ENCODE results near the gene MYF5.
"Not testable (repeated sequence)": the region's sequence is repeated elsewhere in the genome, so short reads cannot be mapped to it uniquely, and the experiment has no call there.

Gene MYF5

DNA sequence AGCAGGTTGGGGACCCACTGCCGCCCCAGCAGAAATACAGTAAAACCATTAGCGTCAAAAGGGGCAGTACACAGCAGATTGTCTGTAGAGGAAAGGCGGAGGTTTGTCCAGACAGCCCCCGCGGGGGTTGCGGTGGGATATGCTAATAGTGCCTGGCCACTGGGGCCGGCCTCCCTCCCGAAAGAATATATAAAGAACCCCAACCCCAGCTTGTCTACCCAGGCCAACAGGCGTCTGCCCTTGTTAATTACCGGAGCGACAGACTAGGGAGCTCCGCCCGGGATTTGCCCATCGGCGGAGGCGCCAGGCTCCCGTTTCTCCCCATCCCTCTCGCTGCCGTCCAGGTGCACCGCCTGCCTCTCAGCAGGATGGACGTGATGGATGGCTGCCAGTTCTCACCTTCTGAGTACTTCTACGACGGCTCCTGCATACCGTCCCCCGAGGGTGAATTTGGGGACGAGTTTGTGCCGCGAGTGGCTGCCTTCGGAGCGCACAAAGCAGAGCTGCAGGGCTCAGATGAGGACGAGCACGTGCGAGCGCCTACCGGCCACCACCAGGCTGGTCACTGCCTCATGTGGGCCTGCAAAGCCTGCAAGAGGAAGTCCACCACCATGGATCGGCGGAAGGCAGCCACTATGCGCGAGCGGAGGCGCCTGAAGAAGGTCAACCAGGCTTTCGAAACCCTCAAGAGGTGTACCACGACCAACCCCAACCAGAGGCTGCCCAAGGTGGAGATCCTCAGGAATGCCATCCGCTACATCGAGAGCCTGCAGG lies at the start of gene MYF5:
Gene MYF5, plus strand, starts transcription at position 217 of the 774 bp plus-strand sequence. Its CDS starts 152 bp downstream, at position 369.
- no peak within 1 kb of the TSS for H3K27ac ChIP-seq (ENCODE audit: low read length)
- no peaks in the 10 kb centered on the region for H3K4me1 ChIP-seq (ENCODE audit: control insufficient read depth, insufficient read depth, low read length)
- H3K9me3 ChIP-seq (ENCODE audit: control insufficient read depth in 2 of 2, low read length in 2 of 2) = peaks cover 0 to 4% of the 10 kb centered on the region in 2 donors
- H3K9ac ChIP-seq (ENCODE audit: low read length in 2 of 2) = no peak within 1 kb of the TSS
- peaks cover 8 to 12% of the 10 kb centered on the region in 2 donors for H3K27me3 ChIP-seq (ENCODE audit: control insufficient read depth in 1 of 2, insufficient read depth in 2 of 2, low read length in 2 of 2)
- no peaks in the 10 kb centered on the region for H3K36me3 ChIP-seq (ENCODE audit: control insufficient read depth in 2 of 2, insufficient read depth in 2 of 2, low read length in 2 of 2)
- H3K4me3 ChIP-seq (ENCODE audit: low read length in 2 of 2) = no peak within 1 kb of the TSS

DNA sequence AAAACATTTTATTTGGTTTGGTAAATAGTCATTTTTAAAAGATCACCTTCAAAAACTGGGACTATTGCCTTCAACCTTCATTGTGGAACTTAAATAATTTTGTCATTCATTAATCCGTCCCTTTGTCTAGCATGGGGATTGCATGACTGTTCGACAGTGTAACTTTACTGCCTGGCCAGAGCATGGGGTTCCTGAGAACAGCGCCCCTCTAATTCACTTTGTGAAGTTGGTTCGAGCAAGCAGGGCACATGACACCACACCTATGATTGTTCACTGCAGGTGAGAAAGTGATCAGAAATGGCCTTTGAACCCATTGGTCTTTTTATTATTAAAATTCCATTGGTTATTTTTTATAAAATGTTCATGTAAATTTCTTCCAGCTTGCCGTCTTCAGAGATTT lies 46.5 kb upstream of the MYF5 start:
- no peak overlapping the region for H3K9ac ChIP-seq (ENCODE audit: low read length in 2 of 2)
- no peak overlapping the region for H3K4me3 ChIP-seq (ENCODE audit: low read length in 2 of 2)
- H3K27ac ChIP-seq (ENCODE audit: low read length) = no peak overlapping the region
- H3K27me3 ChIP-seq (ENCODE audit: control insufficient read depth in 1 of 2, insufficient read depth in 2 of 2, low read length in 2 of 2) = no peaks in the 10 kb centered on the region
- no peaks in the 10 kb centered on the region for H3K36me3 ChIP-seq (ENCODE audit: control insufficient read depth in 2 of 2, insufficient read depth in 2 of 2, low read length in 2 of 2)
- no peaks in the 10 kb centered on the region for H3K4me1 ChIP-seq (ENCODE audit: control insufficient read depth, insufficient read depth, low read length)
- no peaks in the 10 kb centered on the region for H3K9me3 ChIP-seq (ENCODE audit: control insufficient read depth in 2 of 2, low read length in 2 of 2)

GRCh38 chr12:80676042-80676636 lies 40.6 kb upstream of the MYF5 start:
- H3K36me3 ChIP-seq (ENCODE audit: control insufficient read depth in 2 of 2, insufficient read depth in 2 of 2, low read length in 2 of 2); H3K9me3 ChIP-seq (ENCODE audit: control insufficient read depth in 2 of 2, low read length in 2 of 2); H3K27ac ChIP-seq (ENCODE audit: low read length); H3K4me3 ChIP-seq (ENCODE audit: low read length in 2 of 2); H3K4me1 ChIP-seq (ENCODE audit: control insufficient read depth, insufficient read depth, low read length); H3K27me3 ChIP-seq (ENCODE audit: control insufficient read depth in 1 of 2, insufficient read depth in 2 of 2, low read length in 2 of 2); H3K9ac ChIP-seq (ENCODE audit: low read length in 2 of 2): not testable (repeated sequence)

DNA sequence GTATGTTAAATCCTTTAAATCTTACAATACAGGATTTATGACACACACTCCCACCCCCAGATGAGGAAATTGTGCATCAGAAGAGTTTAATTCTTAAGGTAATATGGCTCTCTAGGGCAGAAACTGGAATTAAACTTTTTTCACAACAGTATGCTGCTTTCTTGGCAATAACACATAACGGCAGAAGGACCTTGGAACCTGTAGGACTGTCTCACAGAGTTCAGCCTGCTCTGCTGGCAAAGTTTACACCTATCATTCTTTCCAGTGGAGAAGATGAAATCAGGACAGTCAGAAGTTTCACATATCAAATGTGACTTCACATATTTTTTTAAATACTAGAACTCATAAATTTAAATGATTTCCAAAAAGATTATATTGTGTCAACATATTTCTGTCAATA lies 39.9 kb upstream of the MYF5 start:
- no peaks in the 10 kb centered on the region for H3K36me3 ChIP-seq (ENCODE audit: control insufficient read depth in 2 of 2, insufficient read depth in 2 of 2, low read length in 2 of 2)
- no peaks in the 10 kb centered on the region for H3K9me3 ChIP-seq (ENCODE audit: control insufficient read depth in 2 of 2, low read length in 2 of 2)
- no peak overlapping the region for H3K4me3 ChIP-seq (ENCODE audit: low read length in 2 of 2)
- H3K9ac ChIP-seq (ENCODE audit: low read length in 2 of 2) = no peak overlapping the region
- H3K27ac ChIP-seq (ENCODE audit: low read length) = no peak overlapping the region
- H3K4me1 ChIP-seq (ENCODE audit: control insufficient read depth, insufficient read depth, low read length) = no peaks in the 10 kb centered on the region
- no peaks in the 10 kb centered on the region for H3K27me3 ChIP-seq (ENCODE audit: control insufficient read depth in 1 of 2, insufficient read depth in 2 of 2, low read length in 2 of 2)

GRCh38 chr12:80677994-80678393 lies 38.7 kb upstream of the MYF5 start:
- no peaks in the 10 kb centered on the region for H3K27me3 ChIP-seq (ENCODE audit: control insufficient read depth in 1 of 2, insufficient read depth in 2 of 2, low read length in 2 of 2)
- no peak overlapping the region for H3K4me3 ChIP-seq (ENCODE audit: low read length in 2 of 2)
- H3K36me3 ChIP-seq (ENCODE audit: control insufficient read depth in 2 of 2, insufficient read depth in 2 of 2, low read length in 2 of 2) = no peaks in the 10 kb centered on the region
- H3K9ac ChIP-seq (ENCODE audit: low read length in 2 of 2) = no peak overlapping the region
- no peaks in the 10 kb centered on the region for H3K4me1 ChIP-seq (ENCODE audit: control insufficient read depth, insufficient read depth, low read length)
- no peaks in the 10 kb centered on the region for H3K9me3 ChIP-seq (ENCODE audit: control insufficient read depth in 2 of 2, low read length in 2 of 2)
- no peak overlapping the region for H3K27ac ChIP-seq (ENCODE audit: low read length)

GRCh38 chr12:80679346-80680131 lies 37.2 kb upstream of the MYF5 start:
- H3K4me3 ChIP-seq (ENCODE audit: low read length in 2 of 2) = no peak overlapping the region
- no peaks in the 10 kb centered on the region for H3K27me3 ChIP-seq (ENCODE audit: control insufficient read depth in 1 of 2, insufficient read depth in 2 of 2, low read length in 2 of 2)
- no peaks in the 10 kb centered on the region for H3K36me3 ChIP-seq (ENCODE audit: control insufficient read depth in 2 of 2, insufficient read depth in 2 of 2, low read length in 2 of 2)
- H3K9ac ChIP-seq (ENCODE audit: low read length in 2 of 2) = no peak overlapping the region
- no peak overlapping the region for H3K27ac ChIP-seq (ENCODE audit: low read length)
- no peaks in the 10 kb centered on the region for H3K4me1 ChIP-seq (ENCODE audit: control insufficient read depth, insufficient read depth, low read length)
- H3K9me3 ChIP-seq (ENCODE audit: control insufficient read depth in 2 of 2, low read length in 2 of 2) = no peaks in the 10 kb centered on the region

DNA sequence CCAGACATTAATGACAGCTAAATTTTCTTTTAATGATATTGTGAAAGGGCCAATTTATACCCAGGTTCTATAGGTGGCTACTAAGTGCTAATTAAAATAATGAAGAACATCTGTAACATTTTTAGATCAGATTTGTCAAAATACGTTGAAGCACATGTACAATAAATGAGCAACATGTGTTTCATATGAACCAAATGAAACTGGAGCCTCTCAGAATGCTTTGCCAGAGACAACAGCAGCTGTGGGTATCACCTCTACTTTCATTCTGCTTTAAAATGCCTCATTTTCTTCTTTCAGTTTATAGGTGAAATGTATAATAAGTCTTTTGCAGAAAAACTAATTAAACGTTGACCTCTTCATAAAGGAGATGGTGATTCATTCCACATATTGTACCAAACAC lies 35.4 kb upstream of the MYF5 start:
- no peaks in the 10 kb centered on the region for H3K27me3 ChIP-seq (ENCODE audit: control insufficient read depth in 1 of 2, insufficient read depth in 2 of 2, low read length in 2 of 2)
- H3K27ac ChIP-seq (ENCODE audit: low read length) = no peak overlapping the region
- H3K9me3 ChIP-seq (ENCODE audit: control insufficient read depth in 2 of 2, low read length in 2 of 2) = no peaks in the 10 kb centered on the region
- H3K4me3 ChIP-seq (ENCODE audit: low read length in 2 of 2) = no peak overlapping the region
- no peaks in the 10 kb centered on the region for H3K36me3 ChIP-seq (ENCODE audit: control insufficient read depth in 2 of 2, insufficient read depth in 2 of 2, low read length in 2 of 2)
- no peaks in the 10 kb centered on the region for H3K4me1 ChIP-seq (ENCODE audit: control insufficient read depth, insufficient read depth, low read length)
- H3K9ac ChIP-seq (ENCODE audit: low read length in 2 of 2) = no peak overlapping the region

DNA sequence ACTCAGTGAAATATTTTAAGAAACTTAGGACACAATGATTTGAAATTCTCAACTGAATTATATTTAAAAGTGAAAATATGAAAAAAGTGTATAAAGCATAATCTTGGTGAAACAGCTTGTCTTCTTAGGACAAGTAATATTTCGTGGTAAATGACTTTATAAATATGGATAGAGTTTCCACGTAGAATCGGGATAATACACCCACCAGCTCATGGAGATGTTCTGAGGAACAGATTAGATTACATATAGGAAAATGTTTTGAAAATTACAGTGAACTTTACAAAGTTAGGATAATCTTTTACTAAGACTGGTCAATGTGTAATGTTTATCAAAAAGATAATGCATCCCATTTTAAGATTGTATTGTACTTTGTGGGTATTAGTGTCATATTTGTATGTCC lies 34.9 kb upstream of the MYF5 start:
- Histone ChIP-seq H3K4me3 (ENCODE audit: low read length in 2 of 2) (no peak overlapping the region), H3K27me3 (ENCODE audit: control insufficient read depth in 1 of 2, insufficient read depth in 2 of 2, low read length in 2 of 2) (no peaks in the 10 kb centered on the region), H3K36me3 (ENCODE audit: control insufficient read depth in 2 of 2, insufficient read depth in 2 of 2, low read length in 2 of 2) (no peaks in the 10 kb centered on the region), H3K4me1 (ENCODE audit: control insufficient read depth, insufficient read depth, low read length) (no peaks in the 10 kb centered on the region), H3K27ac (ENCODE audit: low read length) (no peak overlapping the region), H3K9ac (ENCODE audit: low read length in 2 of 2) (no peak overlapping the region), H3K9me3 (ENCODE audit: control insufficient read depth in 2 of 2, low read length in 2 of 2) (peaks cover 0 to under 1% of the 10 kb centered on the region in 2 donors)

DNA sequence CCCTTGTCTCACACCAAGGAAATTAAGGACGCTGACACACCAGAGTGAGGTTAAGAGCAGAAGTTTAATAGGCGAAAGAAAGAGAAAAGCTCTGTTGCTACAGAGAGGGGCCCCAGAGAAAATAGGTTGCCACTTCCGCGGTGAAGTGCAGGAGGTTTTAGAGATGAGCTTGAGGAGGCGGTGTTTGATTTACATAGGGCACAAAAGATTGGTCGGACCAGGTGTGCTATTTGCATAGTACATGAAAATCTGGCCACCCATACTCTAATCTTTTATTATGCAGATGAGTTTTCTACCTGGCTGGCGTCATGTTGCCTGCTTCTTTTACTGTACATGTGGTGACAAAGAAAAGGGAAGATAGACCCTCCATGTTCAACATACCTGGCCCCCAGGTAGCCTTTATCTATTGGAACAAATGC lies 32.6 kb upstream of the MYF5 start:
- no peak overlapping the region for H3K27ac ChIP-seq (ENCODE audit: low read length)
- no peaks in the 10 kb centered on the region for H3K36me3 ChIP-seq (ENCODE audit: control insufficient read depth in 2 of 2, insufficient read depth in 2 of 2, low read length in 2 of 2)
- H3K4me3 ChIP-seq (ENCODE audit: low read length in 2 of 2) = no peak overlapping the region
- no peaks in the 10 kb centered on the region for H3K27me3 ChIP-seq (ENCODE audit: control insufficient read depth in 1 of 2, insufficient read depth in 2 of 2, low read length in 2 of 2)
- peaks cover 0 to 2% of the 10 kb centered on the region in 2 donors for H3K9me3 ChIP-seq (ENCODE audit: control insufficient read depth in 2 of 2, low read length in 2 of 2)
- no peak overlapping the region for H3K9ac ChIP-seq (ENCODE audit: low read length in 2 of 2)
- no peaks in the 10 kb centered on the region for H3K4me1 ChIP-seq (ENCODE audit: control insufficient read depth, insufficient read depth, low read length)

DNA sequence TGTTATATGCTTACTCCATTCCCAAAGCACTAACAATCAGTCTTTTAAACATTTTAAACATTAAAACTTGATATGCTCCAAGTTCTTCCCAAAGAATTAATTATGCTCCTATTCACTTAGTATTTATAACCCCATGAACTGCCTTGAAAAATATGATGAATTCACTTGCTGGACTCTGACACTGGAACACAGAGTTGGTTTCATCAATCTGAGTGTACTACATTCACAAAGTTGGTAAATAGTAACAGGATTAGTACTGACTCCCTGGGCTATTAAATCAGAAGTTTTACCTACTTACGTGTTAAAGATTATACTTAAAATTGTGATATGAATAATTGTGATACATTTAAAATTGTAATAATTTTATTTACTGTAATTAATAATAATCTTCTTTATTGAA lies 26.6 kb upstream of the MYF5 start:
- peaks cover 0 to 2% of the 10 kb centered on the region in 2 donors for H3K9me3 ChIP-seq (ENCODE audit: control insufficient read depth in 2 of 2, low read length in 2 of 2)
- H3K36me3 ChIP-seq (ENCODE audit: control insufficient read depth in 2 of 2, insufficient read depth in 2 of 2, low read length in 2 of 2) = no peaks in the 10 kb centered on the region
- no peak overlapping the region for H3K9ac ChIP-seq (ENCODE audit: low read length in 2 of 2)
- no peak overlapping the region for H3K27ac ChIP-seq (ENCODE audit: low read length)
- no peak overlapping the region for H3K4me3 ChIP-seq (ENCODE audit: low read length in 2 of 2)
- H3K4me1 ChIP-seq (ENCODE audit: control insufficient read depth, insufficient read depth, low read length) = no peaks in the 10 kb centered on the region
- H3K27me3 ChIP-seq (ENCODE audit: control insufficient read depth in 1 of 2, insufficient read depth in 2 of 2, low read length in 2 of 2) = no peaks in the 10 kb centered on the region
